GM04503 (cell line): Measurements from ENCODE around the gene SQOR.

Experiments
- DNase-seq: peaks from one replicate; pipeline ENCODE4 v3.0.0-alpha.2; 2012; ENCODE audit warnings: low read depth

The SQOR gene

DNA sequence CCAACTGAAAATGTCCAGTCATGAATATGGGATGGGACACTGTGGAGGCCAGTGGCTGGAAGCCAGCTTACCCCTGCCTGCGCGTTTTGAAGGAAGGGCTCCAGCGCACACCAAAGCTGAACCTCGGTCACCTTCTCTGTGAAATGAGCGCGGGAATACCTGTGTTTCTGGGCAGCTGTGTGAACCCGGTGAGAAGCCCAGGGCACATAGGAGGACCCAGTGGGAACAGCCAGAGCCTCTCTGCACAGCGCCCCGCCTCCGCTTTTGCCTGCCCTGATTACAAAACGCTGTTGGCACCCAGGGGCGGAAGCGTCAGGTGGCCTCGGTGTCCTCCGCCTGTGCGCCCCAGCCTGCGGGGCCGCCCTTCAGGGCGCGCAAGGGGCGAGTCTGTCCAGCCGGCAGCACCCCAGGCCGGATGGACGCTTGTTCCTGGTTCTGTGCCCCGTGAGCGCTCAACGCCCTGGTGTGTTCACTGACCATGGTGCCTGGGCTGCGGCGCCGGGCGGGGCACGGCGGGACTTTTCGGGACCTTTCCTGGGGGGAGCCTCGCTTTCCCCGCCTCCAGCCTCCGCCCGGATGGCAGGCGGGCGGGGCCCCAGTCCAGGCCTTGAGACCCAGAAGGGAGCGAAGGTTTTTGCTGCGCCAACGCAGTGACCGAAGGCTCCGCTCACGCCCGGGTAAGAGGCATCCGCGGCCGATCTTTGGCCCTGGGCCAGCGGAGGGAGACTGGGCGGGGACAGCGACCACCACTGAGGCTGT is at the start of gene SQOR:
SQOR (plus strand) TSS at position 598 of the 759 bp plus-strand sequence. CDS start 23,895 bp downstream, outside the sequence.
- no peak for DNase-seq

DNA sequence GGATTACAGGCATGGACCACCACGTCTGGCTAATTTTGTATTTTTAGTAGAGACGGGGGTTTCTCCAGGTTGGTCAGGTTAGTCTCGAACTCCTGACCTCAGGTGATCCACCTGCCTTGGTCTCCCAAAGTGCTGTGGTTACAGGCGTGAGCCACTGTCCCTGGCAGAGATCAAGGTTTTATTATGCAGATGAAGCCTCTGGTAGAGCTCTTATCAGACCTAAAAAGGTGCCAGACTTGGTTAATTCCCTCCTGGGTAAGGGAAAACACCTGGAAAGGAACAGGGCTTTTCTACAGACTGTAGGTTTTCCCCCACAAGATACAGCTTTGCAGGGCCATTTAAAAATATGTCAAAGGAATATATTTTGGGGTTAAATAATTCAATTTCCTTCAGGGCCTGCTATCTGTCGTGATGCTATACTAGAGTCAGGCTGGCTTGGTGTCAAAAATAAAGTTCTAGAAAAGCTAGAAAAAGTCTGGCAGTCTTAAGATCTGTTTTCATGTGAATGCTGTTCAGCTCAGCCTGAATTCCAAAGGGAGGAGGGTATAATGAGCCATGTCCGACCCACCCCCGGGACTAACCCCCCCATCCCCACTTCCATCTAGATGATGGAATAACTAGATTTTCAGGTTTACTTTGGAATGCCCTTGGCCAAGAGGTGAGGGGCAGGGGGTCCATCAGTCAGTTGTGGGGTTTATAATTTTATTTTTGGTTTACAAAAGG is 49.6 kb upstream of the SQOR start:
- no peak for DNase-seq

DNA sequence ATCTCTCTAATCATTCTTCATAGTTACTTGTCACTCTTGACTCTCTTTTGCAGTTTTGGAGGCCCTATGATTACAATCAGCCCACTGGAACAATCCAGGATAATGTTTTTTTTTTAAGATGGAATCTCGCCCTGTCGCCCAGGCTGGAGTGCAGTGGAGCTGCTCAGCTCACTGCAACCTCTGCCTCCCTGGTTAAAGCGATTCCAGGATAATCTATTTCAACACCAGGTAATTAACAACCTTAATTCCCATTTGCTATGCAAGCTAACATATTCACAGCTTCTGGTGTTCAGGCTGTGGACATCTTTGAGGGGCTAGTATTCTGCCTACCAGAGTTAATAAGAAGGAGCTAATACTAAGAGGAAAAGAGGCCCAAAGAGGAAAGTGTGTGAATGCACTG is 48.7 kb upstream of the SQOR start:
- no peak for DNase-seq

DNA sequence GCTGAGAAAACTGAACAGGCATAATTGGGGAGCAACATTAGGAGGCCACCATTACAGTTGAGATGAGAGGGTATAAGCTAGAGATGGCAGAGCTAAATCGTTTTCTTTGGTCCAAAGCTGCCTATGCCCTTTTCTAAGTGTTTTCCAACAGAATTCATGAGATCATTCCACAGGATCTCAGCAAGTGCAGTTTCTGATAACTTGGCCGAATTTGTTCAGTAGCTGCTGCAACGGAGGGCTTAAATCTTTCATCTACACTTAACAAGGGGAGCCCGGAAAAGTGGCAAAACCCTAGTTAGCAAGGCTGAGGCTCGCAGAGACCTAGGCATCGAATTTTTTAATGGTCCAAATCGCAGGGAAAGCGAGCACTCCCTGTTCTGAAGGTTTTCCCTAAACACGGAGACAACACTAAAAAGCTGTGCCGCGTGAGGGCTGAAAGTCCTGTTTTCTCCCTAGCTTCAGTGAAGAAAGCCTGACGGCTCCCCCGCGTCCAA is 48.2 kb upstream of the SQOR start:
- DNase-seq: no peak

DNA sequence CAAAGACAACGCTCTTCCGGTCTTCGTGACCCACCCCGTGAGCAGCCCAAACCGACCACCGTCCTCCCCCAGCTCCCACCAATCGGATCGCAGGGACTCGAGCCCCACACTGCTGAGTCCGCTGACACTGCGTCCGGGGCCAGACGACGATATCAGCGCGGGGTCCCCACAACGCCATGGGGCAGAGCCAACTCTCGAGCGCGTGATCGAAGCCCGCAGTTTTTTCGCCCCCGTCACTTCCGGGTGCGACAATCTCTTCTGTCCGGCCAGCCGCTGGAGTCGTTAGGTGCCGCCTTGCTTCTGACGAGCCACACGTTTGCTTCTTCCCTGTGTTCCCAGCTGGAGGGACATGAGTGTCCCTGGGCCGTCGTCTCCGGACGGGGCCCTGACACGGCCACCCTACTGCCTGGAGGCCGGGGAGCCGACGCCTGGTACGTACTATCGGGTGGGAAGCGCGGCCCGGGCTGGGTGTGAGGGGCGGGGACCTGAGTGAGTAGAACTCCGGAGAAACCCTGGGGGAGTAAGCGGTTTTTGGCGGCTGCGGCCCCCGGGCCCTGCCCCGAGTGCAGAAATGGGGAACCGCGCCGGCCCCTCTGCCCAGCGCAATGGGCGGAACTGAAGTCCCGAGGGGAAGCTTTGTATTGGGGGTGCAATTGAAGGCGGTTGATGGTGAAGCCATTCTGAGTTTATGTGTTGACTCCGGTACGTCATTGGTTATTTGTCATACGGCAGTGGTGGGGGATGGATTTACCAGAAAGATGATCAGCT is 47.5 kb upstream of the SQOR start, which contains the start of gene BLOC1S6:
BLOC1S6 (plus strand) TSS at position 285 of the 768 bp plus-strand sequence; CDS start at position 350, 65 bp downstream.
- DNase-seq: peak; percentile 61

DNA sequence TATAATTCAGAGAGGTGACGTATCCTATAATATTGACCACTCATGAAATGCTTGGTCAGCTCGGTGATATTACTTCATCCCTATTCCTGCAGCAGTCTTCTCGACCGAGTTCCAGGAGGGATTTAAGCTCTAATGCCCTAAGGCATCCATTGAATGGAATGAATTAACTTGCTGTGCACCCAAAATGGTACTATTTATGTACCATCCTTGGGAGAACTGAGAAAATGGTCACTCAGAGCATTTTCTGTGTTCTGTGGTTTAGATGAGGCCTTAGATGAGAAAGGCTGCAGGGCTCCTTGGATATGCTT is 47.0 kb upstream of the SQOR start:
- DNase-seq: no peak

DNA sequence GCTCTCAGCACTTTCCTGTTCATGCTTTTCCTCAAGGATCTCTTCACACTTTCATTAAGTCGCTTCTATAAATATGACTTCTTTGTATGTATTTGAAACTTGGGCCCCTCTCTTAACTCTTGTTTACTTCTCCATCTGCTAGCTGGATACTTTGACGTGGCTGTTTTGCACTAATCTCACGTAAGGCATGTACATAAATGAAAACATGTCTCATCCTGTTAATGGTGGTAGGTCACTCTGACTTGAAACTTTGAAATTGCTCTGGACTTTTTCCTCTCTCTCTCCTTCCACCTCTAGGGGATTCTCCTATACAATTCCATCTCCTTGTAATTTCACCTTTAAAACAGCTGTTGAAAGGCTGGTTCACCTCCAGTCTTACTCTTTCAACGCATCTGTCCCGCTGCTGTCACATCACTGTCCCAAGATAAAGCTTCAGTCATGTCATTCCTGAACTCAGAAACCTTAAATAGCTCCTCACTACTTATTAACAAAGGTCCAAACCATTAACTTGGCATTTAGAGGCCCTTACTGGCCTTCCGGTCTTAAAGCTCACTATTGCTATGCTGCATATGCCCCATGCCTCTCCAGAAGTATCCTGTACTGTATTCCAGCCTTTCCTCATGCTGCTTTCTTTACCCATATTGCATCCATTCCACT is 46.5 kb upstream of the SQOR start:
- no peak for DNase-seq

DNA sequence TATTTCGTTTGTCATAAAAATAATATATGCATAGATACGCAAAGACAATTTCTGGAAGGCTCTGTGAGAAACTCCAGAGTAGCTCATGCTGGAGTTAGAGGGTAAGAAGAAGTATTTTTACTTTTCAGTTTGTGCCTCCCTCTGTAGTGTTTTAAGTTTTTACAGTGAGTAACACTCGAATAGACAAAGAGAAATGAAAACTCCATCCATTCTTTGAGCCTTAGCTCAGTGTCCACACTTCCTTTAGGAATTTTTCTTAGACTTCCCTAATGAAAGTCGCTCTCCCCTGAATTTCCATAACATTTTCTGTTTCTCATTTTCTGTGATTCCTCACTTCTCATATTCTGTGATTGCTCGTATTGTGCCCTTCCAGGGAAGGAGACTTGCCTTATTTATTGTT is 45.6 kb upstream of the SQOR start:
- DNase-seq: no peak

DNA sequence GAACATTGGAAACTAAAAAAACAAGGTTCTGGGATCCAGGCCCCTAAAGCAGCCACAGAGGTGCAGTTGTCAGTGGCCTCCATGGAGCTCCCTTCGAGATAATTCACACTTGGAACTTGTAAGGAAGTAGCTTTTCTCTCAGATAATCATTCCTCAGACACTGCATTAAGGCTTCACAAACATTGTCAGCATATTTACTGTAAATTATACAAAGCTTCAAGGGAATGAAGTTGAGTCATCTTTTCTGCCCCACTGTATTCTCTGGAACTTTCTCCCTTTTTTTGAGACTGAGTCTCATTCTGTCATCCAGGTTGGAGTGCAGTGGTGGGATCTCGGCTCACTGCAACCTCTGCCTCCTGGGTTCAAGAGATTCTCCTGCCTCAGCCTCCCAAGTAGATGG is 40.5 kb upstream of the SQOR start:
- no peak for DNase-seq

DNA sequence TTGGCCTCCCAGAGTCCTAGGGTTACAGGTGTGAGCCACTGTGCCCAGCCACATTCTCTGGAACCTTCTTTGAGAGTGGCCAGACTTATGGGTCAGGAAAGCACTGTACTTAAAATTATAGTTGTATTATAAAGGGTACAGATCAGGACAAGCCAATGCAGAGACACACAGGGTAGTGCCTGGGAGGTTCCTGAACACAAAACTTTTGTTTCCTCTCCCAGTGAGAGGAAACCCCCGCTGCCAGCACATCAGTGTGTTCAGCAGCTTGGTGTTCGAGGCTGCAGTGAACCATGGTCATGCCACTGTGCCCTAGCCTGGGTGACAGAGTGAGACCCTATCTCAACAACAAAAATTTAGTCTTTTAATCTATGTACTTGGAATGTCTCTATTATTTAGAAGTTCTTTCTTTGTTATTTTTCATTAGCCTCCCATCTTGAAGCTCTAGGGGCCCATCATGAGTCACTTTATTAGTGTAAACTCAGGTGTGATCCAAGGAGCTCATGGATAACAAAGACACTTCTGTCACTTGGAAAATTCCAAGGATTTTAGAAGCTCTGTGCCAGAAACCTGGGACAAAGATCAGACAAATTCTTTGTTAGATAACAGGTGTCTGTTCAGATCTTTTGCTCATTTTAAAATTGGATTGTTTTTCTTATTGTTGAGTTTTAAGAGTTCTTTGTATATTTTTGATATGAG is 39.8 kb upstream of the SQOR start:
- DNase-seq: no peak

DNA sequence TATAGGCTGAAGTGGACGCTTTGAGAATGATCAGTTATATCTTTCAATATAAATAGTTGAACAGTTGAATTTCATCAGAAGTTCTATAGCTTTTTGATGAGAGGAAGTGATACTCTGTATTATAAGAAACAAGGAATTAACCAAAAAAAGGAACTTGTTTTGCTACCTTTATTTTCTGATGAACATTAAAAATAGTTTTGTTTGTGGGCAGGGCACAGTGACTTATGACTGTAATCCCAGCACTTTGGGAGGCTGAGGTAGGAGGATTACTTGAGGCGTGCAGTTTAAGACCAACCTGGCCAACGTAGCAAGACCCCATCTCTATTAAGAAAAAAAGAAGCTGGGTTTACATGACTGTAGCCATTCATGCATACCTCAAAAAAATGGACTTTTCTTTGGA is 30.9 kb upstream of the SQOR start:
- no peak for DNase-seq

DNA sequence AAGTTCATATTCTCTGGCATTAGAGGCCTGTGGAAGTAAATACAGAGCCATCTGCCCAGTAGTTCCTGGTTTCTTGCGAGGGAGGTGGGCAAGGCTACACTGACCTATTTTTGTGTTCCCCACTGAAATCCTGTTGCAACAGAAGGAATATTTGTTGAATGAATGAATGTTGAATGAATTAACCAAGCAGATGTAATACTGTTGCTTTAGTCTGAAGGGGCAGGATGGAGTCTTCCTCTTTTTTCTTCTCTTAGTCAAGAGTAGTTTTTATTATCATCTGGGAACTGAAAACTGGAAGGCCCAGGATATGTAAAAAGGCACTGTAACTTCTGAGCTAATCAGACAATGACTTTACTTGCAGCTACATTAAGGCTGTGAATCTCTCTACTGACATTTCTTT is 30.5 kb upstream of the SQOR start:
- no peak for DNase-seq

DNA sequence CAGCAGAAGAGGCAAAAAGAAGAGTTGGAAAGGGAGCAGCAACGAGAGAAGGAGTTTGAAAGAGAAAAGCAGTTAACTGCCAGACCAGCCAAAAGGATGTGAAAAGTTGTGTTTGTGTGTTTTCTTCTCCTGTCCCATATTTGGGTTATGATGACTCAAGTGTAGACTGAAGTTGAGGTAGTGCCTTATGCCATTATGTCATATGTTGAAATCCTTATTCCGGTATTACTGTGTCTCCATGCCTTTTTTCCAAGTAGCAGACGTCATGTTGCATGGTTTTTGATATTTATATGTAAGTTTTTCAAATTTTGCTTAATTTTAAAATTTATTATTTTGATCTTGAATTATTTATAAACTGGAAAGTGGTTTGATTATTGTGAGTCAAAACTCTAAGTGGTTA is 28.4 kb upstream of the SQOR start:
- no peak for DNase-seq

DNA sequence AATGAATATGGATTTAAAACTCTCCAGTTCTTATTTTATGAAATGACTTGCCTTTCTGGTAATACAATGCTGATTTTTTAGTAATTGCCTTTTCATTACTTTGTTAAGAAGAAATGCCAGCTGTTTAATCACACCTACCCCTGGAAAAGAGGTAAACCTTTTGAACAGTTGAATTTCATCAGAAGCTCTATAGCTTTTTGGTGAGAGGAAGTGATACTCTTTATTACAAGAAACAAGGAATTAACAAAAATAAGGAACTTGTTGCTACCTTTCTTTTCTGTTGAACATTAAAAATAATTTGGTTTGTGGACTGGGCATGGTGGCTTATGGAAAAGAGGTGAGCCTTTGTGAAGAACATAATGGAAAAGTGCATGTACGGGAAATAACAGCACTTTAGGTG is 28.0 kb upstream of the SQOR start:
- DNase-seq: no peak

DNA sequence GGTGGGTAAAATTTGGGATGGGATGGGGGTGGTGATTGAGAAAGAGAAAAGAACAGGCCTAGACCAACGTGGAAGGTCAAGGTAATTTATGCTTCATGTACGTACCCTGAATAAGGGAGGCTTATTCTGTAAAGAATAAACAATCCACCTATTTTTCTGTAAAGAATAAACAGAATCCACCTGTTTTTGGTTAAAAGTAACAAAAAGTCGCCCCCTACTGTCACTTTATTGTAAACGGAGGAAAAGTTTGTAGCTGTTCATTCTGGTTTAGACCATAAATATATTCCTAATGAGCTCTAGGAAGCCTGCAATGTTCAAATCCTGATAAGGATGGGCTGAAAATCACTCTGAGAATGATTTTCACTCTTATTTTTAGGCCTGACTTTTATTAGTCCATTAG is 23.5 kb upstream of the SQOR start:
- DNase-seq: no peak

DNA sequence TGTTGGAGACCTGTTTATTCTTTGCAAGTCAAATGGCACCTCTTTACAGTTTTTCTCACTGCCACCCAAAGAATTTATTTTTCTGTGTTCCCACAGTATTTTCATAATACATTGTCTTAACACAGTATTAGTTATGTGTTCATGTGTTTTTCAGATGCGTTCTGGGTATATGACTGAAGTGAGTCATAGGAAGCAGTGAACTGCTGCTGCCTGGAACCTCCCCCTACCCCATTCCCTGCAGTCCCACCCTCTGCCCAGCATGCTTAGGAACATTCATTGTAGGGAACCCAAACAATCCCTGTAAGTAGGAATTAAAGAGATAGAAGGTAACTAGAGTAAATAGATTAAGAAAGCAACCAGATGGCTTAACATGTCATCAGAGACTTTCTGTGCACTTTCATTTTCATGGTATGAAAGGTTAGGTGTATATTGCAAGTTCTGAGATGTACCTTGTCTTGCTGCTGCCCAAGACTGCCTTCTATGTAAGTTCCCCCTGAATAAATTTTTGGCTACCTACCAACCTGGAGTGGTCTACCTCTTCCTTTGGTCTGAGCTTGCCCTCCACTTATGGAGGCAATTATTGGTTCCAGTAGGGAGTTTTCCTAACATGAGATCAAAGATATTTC is 21.9 kb upstream of the SQOR start:
- no peak for DNase-seq

DNA sequence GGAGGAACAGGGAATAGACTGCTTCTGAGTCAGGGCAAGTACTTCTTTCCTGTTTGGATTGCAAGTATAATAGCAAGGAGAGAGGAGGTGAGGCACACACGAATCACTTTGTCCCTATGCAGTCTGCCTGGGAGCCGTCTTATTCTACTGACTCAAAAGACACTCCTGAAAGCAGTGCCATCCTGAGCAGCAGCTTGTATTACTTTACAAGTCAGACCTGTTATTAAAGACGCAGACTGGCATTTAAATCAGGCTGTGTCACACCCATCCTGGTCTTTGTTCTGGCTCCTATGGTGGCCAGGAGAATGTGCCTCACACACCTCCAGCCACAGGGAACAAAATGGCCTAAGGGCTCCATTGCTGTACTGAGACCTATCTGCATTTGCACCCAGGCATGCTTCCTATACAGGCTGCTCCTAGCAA is 17.9 kb upstream of the SQOR start:
- DNase-seq: no peak

DNA sequence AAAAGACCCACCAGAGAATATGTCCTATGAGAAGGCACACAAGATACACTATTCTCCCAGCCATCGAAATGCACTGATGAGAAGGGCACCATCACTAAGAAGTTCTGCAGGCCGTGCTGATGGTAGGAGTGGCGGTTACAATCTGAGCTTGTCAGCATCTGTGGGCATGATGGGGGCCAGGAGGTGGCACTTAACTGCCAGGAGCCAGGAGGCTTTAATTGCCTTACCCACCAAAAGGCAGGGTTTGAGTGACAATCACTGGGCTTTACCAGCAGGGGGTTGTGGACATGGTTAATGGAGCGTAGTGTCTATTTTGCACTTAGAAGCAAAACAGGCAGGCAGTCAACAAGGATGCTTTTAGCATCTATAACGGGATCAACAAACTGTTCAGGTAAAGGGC is 16.0 kb upstream of the SQOR start:
- DNase-seq: no peak

DNA sequence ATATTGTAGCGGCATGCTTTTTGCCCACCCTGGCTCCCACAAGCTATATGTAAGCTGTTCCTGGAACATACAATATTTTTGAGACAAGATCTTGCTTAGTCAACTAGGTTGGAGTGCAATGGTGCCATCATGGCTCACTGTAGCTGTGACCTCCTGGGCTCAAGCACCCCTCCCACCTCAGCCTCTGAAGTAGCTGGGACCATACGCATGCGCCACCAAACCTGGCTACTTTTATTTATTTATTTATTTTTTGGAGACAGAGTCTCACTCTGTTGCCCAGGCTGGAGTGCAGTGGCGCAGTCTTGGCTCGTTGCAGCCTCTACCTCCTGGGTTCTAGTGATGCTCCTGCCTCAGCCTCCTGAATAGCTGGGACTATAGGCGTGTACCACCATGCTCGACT is 6.7 kb upstream of the SQOR start:
- DNase-seq: no peak

DNA sequence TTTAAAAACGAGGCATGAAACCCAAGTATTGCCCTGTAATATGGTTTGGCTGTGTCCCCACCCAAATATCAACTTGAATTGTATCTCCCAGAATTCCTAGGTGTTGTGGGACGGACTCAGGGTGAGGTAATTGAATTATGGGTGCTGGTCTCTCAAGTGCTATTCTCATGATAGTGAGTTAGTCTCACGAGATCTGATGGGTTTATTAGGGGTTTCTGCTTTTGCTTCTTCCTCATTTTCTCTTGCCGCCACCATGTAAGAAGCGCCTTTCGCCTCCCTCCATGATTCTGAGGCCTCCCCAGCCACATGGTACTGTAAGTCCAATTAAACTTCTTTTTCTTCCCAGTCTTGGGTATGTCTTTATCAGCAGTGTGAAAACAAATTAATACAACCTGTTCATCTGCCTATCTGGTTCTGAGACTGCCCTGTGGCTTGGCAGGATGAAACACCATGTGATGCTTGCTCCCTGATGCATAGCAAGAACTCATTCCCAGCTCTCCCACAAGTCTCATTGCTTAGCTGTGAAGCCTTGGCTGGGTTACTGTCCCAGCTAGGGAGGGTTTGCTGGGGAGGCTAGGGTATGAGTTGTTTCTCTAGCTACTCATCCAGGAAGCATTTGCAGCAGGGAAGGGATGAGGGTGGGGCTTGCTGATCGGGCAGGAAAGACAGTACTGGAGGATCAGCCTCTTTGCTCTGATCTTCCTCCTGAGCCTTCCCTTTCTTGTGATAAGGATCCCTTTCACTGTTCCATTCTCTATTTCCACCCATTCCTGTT is 3.7 kb upstream of the SQOR start:
- DNase-seq: peak; percentile 95
